Transverse colon (tissue), 4 donors: ENCODE data around the gene RAP2B. TPM values are rescaled to one million over a fixed set of nuclear protein-coding genes. Genes with fewer than 3 reads are reported as not detected.

Experiments used
- DNase-seq: peaks from one replicate; pipeline ENCODE4 v3.0.0-alpha.2; 2019
- H3K27ac ChIP-seq, 4 donors: fragments of 200-600 bp; sonication (generic); 2 replicates each; pipeline ENCODE4 v1.5.1; 2016 to 2018; ENCODE audit warnings: inconsistent platforms in 4 of 4
- H3K27me3 ChIP-seq: fragments of 200-600 bp; sonication (generic); 2 replicates; pipeline ENCODE4 v1.5.1; 2017; ENCODE audit warnings: inconsistent platforms
- H3K36me3 ChIP-seq, 4 donors: fragments of 200-600 bp; sonication (generic); 2 replicates each; pipeline ENCODE4 v1.5.1; 2017 to 2019; ENCODE audit warnings: inconsistent platforms in 4 of 4
- H3K4me1 ChIP-seq, 4 donors: fragments of 200-600 bp; sonication (generic); 2 replicates each; pipeline ENCODE4 v1.5.1; 2017 to 2020; ENCODE audit warnings: inconsistent platforms in 4 of 4
- H3K4me3 ChIP-seq, 4 donors: fragments of 200-600 bp; sonication (generic); 1 replicate in 1 of 4; 2 replicates in 3 of 4; pipeline versions ENCODE4 v1.5.1 to v1.6.1; 2017 to 2019; ENCODE audit warnings: inconsistent platforms in 4 of 4
- H3K9me3 ChIP-seq, 2 donors: fragments of 200-600 bp; sonication (generic); 2 replicates each; pipeline ENCODE4 v1.5.1; 2017 to 2019; ENCODE audit warnings: inconsistent platforms in 2 of 2
- CTCF ChIP-seq, 5 experiments: fragments of 200-600 bp in 3 of 5; fragments of 450-650 bp in 2 of 5; sonication (generic) in 3 of 5; IDR thresholded peaks; 1 replicate in 2 of 5; 2 replicates in 3 of 5; pipeline ENCODE4 v1.5.1; 2016 to 2017; ENCODE audit warnings: antibody characterized with exemption in 5 of 5, inconsistent platforms in 3 of 5, mild to moderate bottlenecking in 2 of 5, moderate library complexity in 1 of 5
- EP300 ChIP-seq: sonication (generic); formaldehyde crosslinking; IDR thresholded peaks from one replicate; pipeline ENCODE4 v1.6.1; 2017; ENCODE audit warnings: antibody characterized with exemption, low read depth
- POLR2AphosphoS5 ChIP-seq, 3 donors: sonication (generic); formaldehyde crosslinking; IDR thresholded peaks; one replicate each; pipeline ENCODE4 v1.6.1; 2016; ENCODE audit warnings: antibody characterized with exemption in 3 of 3
- WGBS, 2 donors: methylation state at CpG; one replicate each; pipeline ENCODE4 v1.1.5; 2018; ENCODE audit warnings: low coverage in 1 of 2; 5-methylcytosine and 5-hydroxymethylcytosine counted together
- in situ Hi-C, 4 donors: fragments of 200-750 bp; cut with MboI; loops; one replicate each; pipeline versions ENCODE4 v1.15.0 to v1.15.1; 2017; ENCODE audit warnings: low sequenced_read_pairs in 3 of 4, low pct_ligation_motif_present in 1 of 4, low pct_unique_long_range_greater_than_20kb in 1 of 4
- intact Hi-C: fragments of 100-400 bp; cut with DNase I; formaldehyde crosslinking; loops from one replicate; pipeline ENCODE4 v1.15.1; 2023; ENCODE audit warnings: low total_unique reads
- total RNA-seq, 4 donors: library from RNA; depleted of rRNA; stranded (reverse); fragments of >200 nt; gene quantifications; one replicate each; pipeline ENCODE4 v1.1.0, GENCODE V29; 2016

The RAP2B gene
- total RNA-seq, 4 donors from 2014 or later = 9.8 to 22.8 (median 11.2) TPM

GRCh38 chr3:153219146-153219545, 57.1 kb downstream of the RAP2B start:
- H3K27me3 ChIP-seq = no peaks in the 10 kb centered on the region
- no peak for TF ChIP-seq POLR2AphosphoS5 (IDR thresholded peaks at IDR 0.05)
- TF ChIP-seq CTCF (IDR thresholded peaks at IDR 0.05) = no peak
- TF ChIP-seq EP300 = no peak
- no peak overlapping the region for H3K4me3 ChIP-seq
- H3K4me1 ChIP-seq = peaks cover 0 to 3% (median 0%) of the 10 kb centered on the region in 4 donors
- intact Hi-C loops (no loop called here), in situ Hi-C loops (no loop called here)
- no peaks in the 10 kb centered on the region for H3K9me3 ChIP-seq
- 60 to 90% methylated on average over 1 to 2 of the region's 2 CpGs for WGBS, 2 donors
- no peaks in the 10 kb centered on the region for H3K36me3 ChIP-seq
- DNase-seq = no peak
- no peak overlapping the region for H3K27ac ChIP-seq
